ENCODE data around the gene NFATC2IP.

GRCh38 chr16:28927815-28928214 is 22.9 kb upstream of the NFATC2IP start:
- no peak for TF ChIP-seq ZBTB7A (IDR thresholded peaks at IDR 0.05; ENCODE audit: low read depth)
- no peak for TF ChIP-seq CEBPB (IDR thresholded peaks at IDR 0.05)
- TF ChIP-seq EGR1 (IDR thresholded peaks at IDR 0.05): no peak
- TF ChIP-seq, protein P1, sequence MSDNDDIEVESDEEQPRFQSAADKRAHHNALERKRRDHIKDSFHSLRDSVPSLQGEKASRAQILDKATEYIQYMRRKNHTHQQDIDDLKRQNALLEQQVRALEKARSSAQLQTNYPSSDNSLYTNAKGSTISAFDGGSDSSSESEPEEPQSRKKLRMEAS (IDR thresholded peaks at IDR 0.05): no peak
- TF ChIP-seq RAD21 (IDR thresholded peaks at IDR 0.05; ENCODE audit: low read depth): no peak
- no peak for TF ChIP-seq EP300 (IDR thresholded peaks at IDR 0.05; ENCODE audit: borderline replicate concordance)
- no peak for TF ChIP-seq TEAD4 (IDR thresholded peaks at IDR 0.05)
- no peak for TF ChIP-seq REST (IDR thresholded peaks at IDR 0.05; ENCODE audit: low read depth)
- TF ChIP-seq CREB1 (IDR thresholded peaks at IDR 0.05; ENCODE audit: low read depth): no peak
- TF ChIP-seq YY1 (IDR thresholded peaks at IDR 0.05; ENCODE audit: low read depth): no peak
- no peak for TF ChIP-seq TAF1 (IDR thresholded peaks at IDR 0.05; ENCODE audit: low read depth)
- TF ChIP-seq, protein P2, sequence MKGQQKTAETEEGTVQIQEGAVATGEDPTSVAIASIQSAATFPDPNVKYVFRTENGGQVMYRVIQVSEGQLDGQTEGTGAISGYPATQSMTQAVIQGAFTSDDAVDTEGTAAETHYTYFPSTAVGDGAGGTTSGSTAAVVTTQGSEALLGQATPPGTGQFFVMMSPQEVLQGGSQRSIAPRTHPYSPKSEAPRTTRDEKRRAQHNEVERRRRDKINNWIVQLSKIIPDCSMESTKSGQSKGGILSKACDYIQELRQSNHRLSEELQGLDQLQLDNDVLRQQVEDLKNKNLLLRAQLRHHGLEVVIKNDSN (IDR thresholded peaks at IDR 0.05): no peak
- no peak for TF ChIP-seq FOXM1 (IDR thresholded peaks at IDR 0.05; ENCODE audit: borderline replicate concordance, low read depth)
